Measurements from ENCODE around the gene CREB3L1.
A peak's percentile ranks its signal among the peaks of the same experiment; 100 is the strongest.

CREB3L1 gene

GRCh38 chr11:46285173-46285572, 7.7 kb downstream of the CREB3L1 start:
- DNase-seq (ENCODE audit: low spot score) = no peak
- no peak for TF ChIP-seq CTCF (IDR thresholded peaks at IDR 0.05)
- Histone ChIP-seq H3K27ac (peak overlapping the region in 1 of 2 donors; percentile 59), H3K4me3 (no peak overlapping the region)

GRCh38 chr11:46285594-46286033, 8.2 kb downstream of the CREB3L1 start:
- DNase-seq (ENCODE audit: low spot score) = no peak
- peak overlapping the region; percentile 50 for H3K4me3 ChIP-seq
- peak overlapping the region in 1 of 2 donors; percentile 59 for H3K27ac ChIP-seq
- TF ChIP-seq CTCF (IDR thresholded peaks at IDR 0.05) = no peak

GRCh38 chr11:46286789-46287188, 9.3 kb downstream of the CREB3L1 start:
- TF ChIP-seq CTCF (IDR thresholded peaks at IDR 0.05) = no peak
- no peak for DNase-seq (ENCODE audit: low spot score)
- no peak overlapping the region for H3K4me3 ChIP-seq
- no peak overlapping the region for H3K27ac ChIP-seq

- no peak overlapping the region for H3K4me3 ChIP-seq
- DNase-seq (ENCODE audit: low spot score) = no peak
- no peak for TF ChIP-seq CTCF (IDR thresholded peaks at IDR 0.05)
- H3K27ac ChIP-seq = no peak overlapping the region
Measured at GRCh38 chr11:46288451-46288850, 11.0 kb downstream of the CREB3L1 start.

GRCh38 chr11:46290011-46290410, 12.5 kb downstream of the CREB3L1 start:
- no peak for TF ChIP-seq CTCF (IDR thresholded peaks at IDR 0.05)
- DNase-seq (ENCODE audit: low spot score) = no peak
- no peak overlapping the region for H3K4me3 ChIP-seq
- H3K27ac ChIP-seq = no peak overlapping the region

- Histone ChIP-seq H3K27ac (peak overlapping the region in 1 of 2 donors; percentile 12), H3K4me3 (no peak overlapping the region)
- TF ChIP-seq CTCF (IDR thresholded peaks at IDR 0.05) = no peak
- DNase-seq (ENCODE audit: low spot score) = no peak
Measured at GRCh38 chr11:46290598-46291309, 13.3 kb downstream of the CREB3L1 start.

GRCh38 chr11:46291441-46292150, 14.1 kb downstream of the CREB3L1 start:
- Histone ChIP-seq H3K27ac (peak overlapping the region in 1 of 2 donors; percentile 40), H3K4me3 (no peak overlapping the region)
- DNase-seq (ENCODE audit: low spot score) = no peak
- no peak for TF ChIP-seq CTCF (IDR thresholded peaks at IDR 0.05)

All from coronary artery (tissue), 2 donors.